K562 (cell line): ENCODE measurements around the gene SERTAD4. TPM values are rescaled to one million over a fixed set of nuclear protein-coding genes. Genes with fewer than 3 reads are reported as not detected.

Source experiments
- ATAC-seq: fragments of 200-7000 bp; cut with Tn5 transposase; 3 replicates; pipeline ENCODE4 v1.9.1; 2020; ENCODE audit warnings: moderate library complexity
- BruUV-seq: library from RNA; stranded (reverse); fragments of 400-500 nt; replicated peaks from 2 replicates; lab custom pipeline; 2021; lab: Mats Ljungman, UMichigan
- CTCF ChIA-PET: fragments of 300-600 bp; formaldehyde crosslinking; extraction: SDS; loops from one replicate; lab custom pipeline; 2021; ENCODE audit warnings: low intra/inter-chr PET ratio; lab: Yijun Ruan, JAX
- POLR2A ChIA-PET: fragments of 300-600, 350-650 bp; sonication (Branson Sonifier 250); formaldehyde crosslinking; extraction: SDS; loops from one replicate; lab custom pipeline; 2021; ENCODE audit warnings: antibody characterized with exemption, inconsistent platforms; lab: Yijun Ruan, JAX
- DNase-seq, 4 experiments: peaks; one replicate each; pipeline versions ENCODE4 v3.0.0 to v3.0.0-alpha.2; 2011 to 2018; ENCODE audit warnings: low spot score in 3 of 4, mixed read lengths in 3 of 4; ENCODE audit errors: extremely low read depth in 1 of 4
- FAIRE-seq: peaks from 2 replicates; lab custom pipeline; 2011; peaks lifted over from hg19 to GRCh38; lab: Jason Lieb, UNC
- H2AFZ ChIP-seq: 2 replicates; pipeline ENCODE4 v1.6.0; 2011; ENCODE audit warnings: low read depth, low read length, control low read depth, inconsistent platforms
- H3K27ac ChIP-seq: fragments of 200-600 bp; 3 replicates; pipeline ENCODE4 v1.8.0; 2011; ENCODE audit warnings: low read depth, mild to moderate bottlenecking, control low read depth, inconsistent platforms, low read length, moderate library complexity, mixed read lengths; ENCODE audit errors: extremely low read depth
- H3K27me3 ChIP-seq, 2 experiments: fragments of 300-600 bp in 1 of 2; 2 replicates in 1 of 2; 3 replicates in 1 of 2; pipeline versions ENCODE4 v1.6.0 to v1.8.0; 2011; ENCODE audit warnings: inconsistent platforms in 2 of 2, low read length in 2 of 2, mild to moderate bottlenecking in 1 of 2, mixed read lengths in 1 of 2, moderate library complexity in 1 of 2; ENCODE audit not compliant: control insufficient read depth in 2 of 2, insufficient read depth in 2 of 2
- H3K36me3 ChIP-seq: fragments of 300-600 bp; 3 replicates; pipeline ENCODE4 v1.8.0; 2011; ENCODE audit warnings: mild to moderate bottlenecking, low read length, inconsistent platforms; ENCODE audit not compliant: control insufficient read depth, insufficient read depth
- H3K4me1 ChIP-seq, 2 experiments: fragments of 200-600 bp in 1 of 2; replicated peaks in 1 of 2; 2 replicates in 1 of 2; 3 replicates in 1 of 2; pipeline versions ENCODE4 v1.5.1 to v1.8.0; 2011; ENCODE audit warnings: inconsistent platforms in 2 of 2, low read length in 2 of 2, mild to moderate bottlenecking in 1 of 2, mixed read lengths in 1 of 2, moderate library complexity in 1 of 2; ENCODE audit not compliant: control insufficient read depth in 2 of 2, insufficient read depth in 2 of 2
- H3K4me2 ChIP-seq: 2 replicates; pipeline ENCODE4 v1.6.1; 2011; ENCODE audit warnings: low read length, control low read depth, inconsistent platforms, mixed read lengths; ENCODE audit not compliant: insufficient read depth
- H3K4me3 ChIP-seq: fragments of 200-600 bp; sonication (generic), shearing (Covaris generic); 2 replicates; pipeline ENCODE4 v1.5.1; 2016; ENCODE audit warnings: control low read depth, inconsistent platforms
- H3K79me2 ChIP-seq: fragments of 200-600 bp; 3 replicates; pipeline ENCODE4 v1.8.0; 2011; ENCODE audit warnings: low read length, inconsistent platforms; ENCODE audit not compliant: control insufficient read depth, insufficient read depth
- H3K9ac ChIP-seq, 2 experiments: 2 replicates each; pipeline versions ENCODE4 v1.6.0 to v1.6.1; 2011; ENCODE audit warnings: low read depth in 2 of 2, low read length in 2 of 2, control low read depth in 1 of 2, inconsistent platforms in 1 of 2, mild to moderate bottlenecking in 1 of 2, mixed read lengths in 1 of 2; ENCODE audit not compliant: insufficient read depth in 1 of 2
- H3K9me1 ChIP-seq: one replicate; pipeline ENCODE4 v1.6.0; 2011; ENCODE audit warnings: inconsistent platforms, mild to moderate bottlenecking, low read length, moderate library complexity; ENCODE audit not compliant: control insufficient read depth, insufficient read depth
- H3K9me3 ChIP-seq: replicated peaks from 2 replicates; pipeline ENCODE4 v1.5.1; 2011; ENCODE audit warnings: low read depth, low read length, inconsistent platforms; ENCODE audit not compliant: control insufficient read depth, insufficient read depth
- H4K20me1 ChIP-seq: replicated peaks from 2 replicates; pipeline ENCODE4 v1.6.1; 2011; ENCODE audit warnings: low read length, inconsistent platforms, mixed read lengths; ENCODE audit not compliant: control insufficient read depth, insufficient read depth
- HOXB6 ChIP-seq: fragments of 250-450 bp; sonication (Bioruptor Pico); IDR thresholded peaks from 2 replicates; pipeline ENCODE4 v1.5.1; 2022; ENCODE audit warnings: mild to moderate bottlenecking, borderline replicate concordance
- KHSRP ChIP-seq: fragments of 450-650 bp; IDR thresholded peaks from 2 replicates; pipeline ENCODE4 v1.6.1; 2017
- MCM7 ChIP-seq, 2 experiments: fragments of 450-650 bp; IDR thresholded peaks; 2 replicates each; pipeline ENCODE4 v1.6.1; 2016 to 2018
- NFE2 ChIP-seq: IDR thresholded peaks from 2 replicates; pipeline ENCODE4 v1.6.1; 2014; ENCODE audit warnings: antibody characterized with exemption, low read depth
- NR2C2 ChIP-seq, 2 experiments: fragments of 200-800 bp in 1 of 2; sonication (Bioruptor generic) in 1 of 2; sonication (generic) in 1 of 2; formaldehyde crosslinking in 1 of 2; IDR thresholded peaks; 2 replicates each; pipeline versions ENCODE4 v1.6.1 to v1.8.0; 2016 to 2022; ENCODE audit warnings: mild to moderate bottlenecking in 1 of 2, missing compliant biosample characterization in 1 of 2, missing genetic modification characterization in 1 of 2, missing genetic modification reagents in 1 of 2
- SMARCA5 ChIP-seq: fragments of 450-650 bp; IDR thresholded peaks from 2 replicates; pipeline ENCODE4 v1.6.1; 2016
- ZBTB17 ChIP-seq: fragments of 450-650 bp; formaldehyde crosslinking; IDR thresholded peaks from 2 replicates; pipeline ENCODE4 v1.4.0; 2020; ENCODE audit warnings: mild to moderate bottlenecking
- ZBTB7A ChIP-seq: IDR thresholded peaks from 2 replicates; pipeline ENCODE4 v1.6.1; 2011; ENCODE audit warnings: low read depth, mild to moderate bottlenecking, low read length, moderate library complexity, borderline replicate concordance; ENCODE audit not compliant: control insufficient read depth
- ZNF133 ChIP-seq: fragments of 250-450 bp; sonication (Bioruptor Pico); IDR thresholded peaks from 2 replicates; pipeline ENCODE4 v1.4.0; 2020; ENCODE audit warnings: mild to moderate bottlenecking
- ZNF263 ChIP-seq: sonication (generic); formaldehyde crosslinking; IDR thresholded peaks from 2 replicates; pipeline ENCODE4 v1.8.0; 2022; ENCODE audit warnings: mild to moderate bottlenecking, missing genetic modification reagents, borderline replicate concordance
- ZNF79 ChIP-seq: fragments of 250-450 bp; sonication (Bioruptor Pico); IDR thresholded peaks from 2 replicates; pipeline ENCODE4 v1.4.0; 2020; ENCODE audit warnings: low read depth, mild to moderate bottlenecking, moderate library complexity
- WGBS: fragments of 100-300 bp; shearing (Covaris generic); methylation state at CpG from one replicate; pipeline ENCODE4 v1.1.6; 2016; ENCODE audit warnings: low coverage, mixed read lengths; ENCODE audit not compliant: insufficient coverage; ENCODE audit errors: missing lambda C conversion rate; 5-methylcytosine and 5-hydroxymethylcytosine counted together
- in situ Hi-C: fragments of 300-500 bp; cut with MboI; formaldehyde crosslinking; loops from 4 replicates; pipeline ENCODE4 v1.15.0; 2018; ENCODE audit warnings: inconsistent platforms, mixed read lengths
- intact Hi-C: fragments of 100-400 bp; cut with micrococcal nuclease; formaldehyde crosslinking; loops from 2 replicates; pipeline ENCODE4 v1.14.2; 2022
- polyA plus RNA-seq, 8 experiments: library from polyadenylated mRNA; depleted of rRNA in 4 of 8; stranded (reverse) in 5 of 8; unstranded in 3 of 8; fragments of >200 nt; fragmentation: Nextera tagmentation in 2 of 8; fragmentation: Illumina TruSeq in 1 of 8; extraction: Ambion mirVana in 2 of 8; extraction: Trizol in 1 of 8; gene quantifications; 2 replicates each; pipeline versions ENCODE4 v1.2.1 to v1.2.3, GENCODE V29; 2011 to 2014; ENCODE audit warnings: inconsistent platforms in 1 of 8, missing spikeins in 1 of 8
- total RNA-seq, 7 experiments: library from RNA; depleted of rRNA in 6 of 7; stranded (reverse); fragments of >200 nt in 6 of 7; fragmentation: Illumina TruSeq in 2 of 7; extraction: Trizol in 2 of 7; gene quantifications; 2 replicates each; pipeline versions ENCODE4 v1.2.1 to v1.2.3, GENCODE V29; 2011 to 2021; ENCODE audit warnings: low replicate concordance in 1 of 7
- TF ChIP-seq, protein P1 (sequence below): sonication (generic); formaldehyde crosslinking; IDR thresholded peaks from 2 replicates; pipeline ENCODE4 v1.8.0; 2022; ENCODE audit warnings: mild to moderate bottlenecking, missing genetic modification reagents
- TF ChIP-seq, protein P2 (sequence below): fragments of 200-800 bp; sonication (Bioruptor generic); IDR thresholded peaks from 2 replicates; pipeline ENCODE4 v1.6.1; 2016; ENCODE audit warnings: missing genetic modification characterization, missing compliant biosample characterization
- TF ChIP-seq, protein P3 (sequence below): fragments of 450-650 bp; IDR thresholded peaks from 2 replicates; pipeline ENCODE4 v1.6.1; 2017; ENCODE audit warnings: antibody characterized with exemption

SERTAD4 gene
- total and polyA plus RNA-seq, 9 of the 15 experiments (the other 6 are each of a cell fraction or from before 2014, with no cell fraction given): not detected

DNA sequence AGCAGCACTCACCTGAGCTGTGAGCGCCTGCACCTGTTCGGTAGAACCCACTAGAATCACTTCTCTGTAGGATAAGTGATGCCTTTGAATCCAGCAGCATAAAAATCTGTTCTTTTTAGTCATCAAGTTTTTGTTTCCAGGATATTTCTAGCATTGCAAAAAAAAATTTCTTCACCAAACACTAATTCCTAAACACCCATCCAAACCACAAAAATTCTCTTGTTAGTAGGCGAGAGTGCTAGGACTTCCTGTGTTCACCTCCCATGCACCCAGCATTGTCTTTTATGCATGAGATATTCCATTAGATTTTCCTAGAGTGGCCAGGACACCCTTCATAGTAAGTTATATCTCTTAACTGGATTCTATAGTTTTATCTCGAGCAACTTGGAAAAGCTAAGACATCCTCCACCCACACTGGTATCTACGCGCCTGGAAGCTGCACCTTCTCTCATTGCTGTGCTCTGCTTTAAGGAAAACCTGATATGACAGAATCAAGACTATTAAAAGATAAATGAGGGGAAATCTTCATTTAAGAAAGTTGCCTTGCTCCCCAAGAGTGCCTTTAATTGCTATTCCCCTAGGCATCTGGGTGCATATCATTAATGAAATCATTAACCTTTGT, 12.3 kb downstream of the SERTAD4 start:
- ChIA-PET CTCF (no interaction called here), POLR2A (interaction anchor here (0.6 to 1.9 kb wide), 3 partner anchors 11 to 32 kb away, joined by 3 to 6 read pairs (median 3); no protein-coding TSS in a partner anchor)
- Histone ChIP-seq H3K4me3 (no peak overlapping the region), H3K79me2 (no peaks in the 10 kb centered on the region), H3K36me3 (no peaks in the 10 kb centered on the region), H3K9ac (no peak overlapping the region), H3K27me3 (no peaks in the 10 kb centered on the region; a peak in 1 of 5 replicates), H3K9me1 (no peaks in the 10 kb centered on the region), H3K4me2 (no peak overlapping the region), H3K9me3 (no peaks in the 10 kb centered on the region), H2AFZ (no peak overlapping the region), H4K20me1 (no peaks in the 10 kb centered on the region; the same call in 1 of the 2 replicates), H3K27ac (no peak overlapping the region), H3K4me1 (no peaks in the 10 kb centered on the region)
- no peak for ATAC-seq
- FAIRE-seq: no peak
- intact Hi-C loops (no loop called here), in situ Hi-C loops (no loop called here)
- WGBS: 2% methylated on average over 6 of the region's 6 CpGs
- BruUV-seq: no TSS peak
- no peak for DNase-seq
- TF ChIP-seq NFE2 (no peak), ZNF79 (CRISPR knock-in tag) (no peak), MCM7 (IDR thresholded peaks at IDR 0.05) (no peak), ZNF263 (CRISPR knock-in tag) (no peak), KHSRP (no peak), ZBTB17 (CRISPR knock-in tag) (no peak), NR2C2 (CRISPR knock-in tag; IDR thresholded peaks at IDR 0.05) (no peak), NR2C2 (tag; IDR thresholded peaks at IDR 0.05) (no peak), ZBTB7A (no peak), ZNF133 (CRISPR knock-in tag) (no peak), HOXB6 (CRISPR knock-in tag) (no peak), SMARCA5 (no peak)
- TF ChIP-seq, protein P1, sequence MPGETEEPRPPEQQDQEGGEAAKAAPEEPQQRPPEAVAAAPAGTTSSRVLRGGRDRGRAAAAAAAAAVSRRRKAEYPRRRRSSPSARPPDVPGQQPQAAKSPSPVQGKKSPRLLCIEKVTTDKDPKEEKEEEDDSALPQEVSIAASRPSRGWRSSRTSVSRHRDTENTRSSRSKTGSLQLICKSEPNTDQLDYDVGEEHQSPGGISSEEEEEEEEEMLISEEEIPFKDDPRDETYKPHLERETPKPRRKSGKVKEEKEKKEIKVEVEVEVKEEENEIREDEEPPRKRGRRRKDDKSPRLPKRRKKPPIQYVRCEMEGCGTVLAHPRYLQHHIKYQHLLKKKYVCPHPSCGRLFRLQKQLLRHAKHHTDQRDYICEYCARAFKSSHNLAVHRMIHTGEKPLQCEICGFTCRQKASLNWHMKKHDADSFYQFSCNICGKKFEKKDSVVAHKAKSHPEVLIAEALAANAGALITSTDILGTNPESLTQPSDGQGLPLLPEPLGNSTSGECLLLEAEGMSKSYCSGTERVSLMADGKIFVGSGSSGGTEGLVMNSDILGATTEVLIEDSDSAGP (CRISPR knock-in tag): no peak
- TF ChIP-seq, protein P2, sequence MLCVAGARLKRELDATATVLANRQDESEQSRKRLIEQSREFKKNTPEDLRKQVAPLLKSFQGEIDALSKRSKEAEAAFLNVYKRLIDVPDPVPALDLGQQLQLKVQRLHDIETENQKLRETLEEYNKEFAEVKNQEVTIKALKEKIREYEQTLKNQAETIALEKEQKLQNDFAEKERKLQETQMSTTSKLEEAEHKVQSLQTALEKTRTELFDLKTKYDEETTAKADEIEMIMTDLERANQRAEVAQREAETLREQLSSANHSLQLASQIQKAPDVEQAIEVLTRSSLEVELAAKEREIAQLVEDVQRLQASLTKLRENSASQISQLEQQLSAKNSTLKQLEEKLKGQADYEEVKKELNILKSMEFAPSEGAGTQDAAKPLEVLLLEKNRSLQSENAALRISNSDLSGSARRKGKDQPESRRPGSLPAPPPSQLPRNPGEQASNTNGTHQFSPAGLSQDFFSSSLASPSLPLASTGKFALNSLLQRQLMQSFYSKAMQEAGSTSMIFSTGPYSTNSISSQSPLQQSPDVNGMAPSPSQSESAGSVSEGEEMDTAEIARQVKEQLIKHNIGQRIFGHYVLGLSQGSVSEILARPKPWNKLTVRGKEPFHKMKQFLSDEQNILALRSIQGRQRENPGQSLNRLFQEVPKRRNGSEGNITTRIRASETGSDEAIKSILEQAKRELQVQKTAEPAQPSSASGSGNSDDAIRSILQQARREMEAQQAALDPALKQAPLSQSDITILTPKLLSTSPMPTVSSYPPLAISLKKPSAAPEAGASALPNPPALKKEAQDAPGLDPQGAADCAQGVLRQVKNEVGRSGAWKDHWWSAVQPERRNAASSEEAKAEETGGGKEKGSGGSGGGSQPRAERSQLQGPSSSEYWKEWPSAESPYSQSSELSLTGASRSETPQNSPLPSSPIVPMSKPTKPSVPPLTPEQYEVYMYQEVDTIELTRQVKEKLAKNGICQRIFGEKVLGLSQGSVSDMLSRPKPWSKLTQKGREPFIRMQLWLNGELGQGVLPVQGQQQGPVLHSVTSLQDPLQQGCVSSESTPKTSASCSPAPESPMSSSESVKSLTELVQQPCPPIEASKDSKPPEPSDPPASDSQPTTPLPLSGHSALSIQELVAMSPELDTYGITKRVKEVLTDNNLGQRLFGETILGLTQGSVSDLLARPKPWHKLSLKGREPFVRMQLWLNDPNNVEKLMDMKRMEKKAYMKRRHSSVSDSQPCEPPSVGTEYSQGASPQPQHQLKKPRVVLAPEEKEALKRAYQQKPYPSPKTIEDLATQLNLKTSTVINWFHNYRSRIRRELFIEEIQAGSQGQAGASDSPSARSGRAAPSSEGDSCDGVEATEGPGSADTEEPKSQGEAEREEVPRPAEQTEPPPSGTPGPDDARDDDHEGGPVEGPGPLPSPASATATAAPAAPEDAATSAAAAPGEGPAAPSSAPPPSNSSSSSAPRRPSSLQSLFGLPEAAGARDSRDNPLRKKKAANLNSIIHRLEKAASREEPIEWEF: no peak
- TF ChIP-seq, protein P3, sequence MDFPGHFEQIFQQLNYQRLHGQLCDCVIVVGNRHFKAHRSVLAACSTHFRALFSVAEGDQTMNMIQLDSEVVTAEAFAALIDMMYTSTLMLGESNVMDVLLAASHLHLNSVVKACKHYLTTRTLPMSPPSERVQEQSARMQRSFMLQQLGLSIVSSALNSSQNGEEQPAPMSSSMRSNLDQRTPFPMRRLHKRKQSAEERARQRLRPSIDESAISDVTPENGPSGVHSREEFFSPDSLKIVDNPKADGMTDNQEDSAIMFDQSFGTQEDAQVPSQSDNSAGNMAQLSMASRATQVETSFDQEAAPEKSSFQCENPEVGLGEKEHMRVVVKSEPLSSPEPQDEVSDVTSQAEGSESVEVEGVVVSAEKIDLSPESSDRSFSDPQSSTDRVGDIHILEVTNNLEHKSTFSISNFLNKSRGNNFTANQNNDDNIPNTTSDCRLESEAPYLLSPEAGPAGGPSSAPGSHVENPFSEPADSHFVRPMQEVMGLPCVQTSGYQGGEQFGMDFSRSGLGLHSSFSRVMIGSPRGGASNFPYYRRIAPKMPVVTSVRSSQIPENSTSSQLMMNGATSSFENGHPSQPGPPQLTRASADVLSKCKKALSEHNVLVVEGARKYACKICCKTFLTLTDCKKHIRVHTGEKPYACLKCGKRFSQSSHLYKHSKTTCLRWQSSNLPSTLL: no peak
